Stimulated activated CD8-positive, alpha-beta memory T cell treated with anti-CD3 and anti-CD28 coated beads, Interleukin-4, amount 100 ng/mL, for 24 hours (primary cell): ENCODE measurements around the gene EXOG.

Experiments used
- DNase-seq: peaks from one replicate; pipeline ENCODE4 v3.0.0-alpha.2; 2020; ENCODE audit warnings: low read depth

EXOG gene

GRCh38 chr3:38473229-38473628, 22.9 kb upstream of the EXOG start:
- no peak for DNase-seq

DNA sequence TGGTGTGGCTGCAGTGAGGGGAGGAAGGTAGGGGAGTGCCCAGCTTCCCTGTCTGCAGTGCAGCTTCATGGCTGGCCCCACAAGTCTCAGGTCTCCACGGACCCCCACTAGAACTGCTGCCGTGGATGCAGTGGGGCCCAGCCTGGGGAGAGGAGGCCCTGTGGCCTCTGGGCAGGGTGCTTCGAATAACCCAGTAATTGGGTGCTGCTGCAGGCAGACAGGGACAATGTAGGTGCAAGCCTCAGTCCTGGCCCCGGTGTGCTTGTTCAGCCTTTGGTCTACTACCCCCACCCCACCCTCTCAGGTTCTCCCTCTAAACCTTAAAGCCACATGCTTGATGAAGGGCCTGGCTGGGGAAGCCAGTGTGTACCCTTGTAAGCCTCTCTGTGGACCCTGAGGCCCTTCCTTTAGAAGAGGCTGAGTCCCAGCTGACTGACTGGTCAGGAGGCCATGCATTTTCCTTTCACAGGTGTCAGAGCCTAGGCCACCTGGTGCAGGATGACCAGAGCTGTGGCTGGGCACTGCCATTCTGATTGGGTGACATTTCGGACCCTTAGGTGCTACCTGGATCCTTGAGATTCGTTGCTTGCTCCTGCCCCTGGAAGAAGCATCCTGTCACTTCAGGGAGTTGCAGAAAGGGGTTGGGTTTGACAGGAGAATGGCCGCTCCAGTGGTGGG, 21.1 kb upstream of the EXOG start:
- DNase-seq, result no peak

- no peak for DNase-seq
Observed at GRCh38 chr3:38475716-38476115, 20.4 kb upstream of the EXOG start.

DNA sequence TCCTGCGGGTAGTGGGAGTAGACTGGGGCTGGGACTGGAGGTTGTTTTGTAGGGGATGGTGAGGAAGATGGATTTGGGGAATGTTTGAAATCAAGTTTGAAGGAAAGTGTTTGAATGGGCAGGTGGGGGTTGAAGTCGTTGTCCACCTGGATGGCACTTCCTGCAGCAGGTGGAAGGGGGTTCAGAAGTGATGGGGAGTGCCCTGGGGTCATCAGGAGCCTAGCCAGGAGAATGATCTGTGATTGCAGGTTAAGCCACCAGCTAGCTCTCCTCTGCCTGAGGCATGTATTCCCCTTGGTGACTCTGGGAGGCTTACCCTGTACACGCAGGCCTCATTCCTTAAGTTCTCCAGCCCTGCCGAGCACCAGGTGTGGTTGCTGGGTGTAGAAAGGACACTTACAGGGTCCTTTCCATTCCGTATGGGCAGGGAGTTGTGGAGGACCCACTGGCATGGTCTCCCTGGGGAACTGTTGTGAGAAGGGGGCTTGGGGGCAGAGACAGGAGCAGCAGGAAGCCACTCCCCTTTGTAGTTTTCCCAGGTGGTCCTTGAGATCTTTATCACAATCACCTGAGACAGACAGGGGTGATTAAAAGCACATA, 19.9 kb upstream of the EXOG start:
- DNase-seq, result no peak

GRCh38 chr3:38477057-38477820, 18.9 kb upstream of the EXOG start:
- no peak for DNase-seq

GRCh38 chr3:38477839-38478450, 18.2 kb upstream of the EXOG start:
- no peak for DNase-seq

DNA sequence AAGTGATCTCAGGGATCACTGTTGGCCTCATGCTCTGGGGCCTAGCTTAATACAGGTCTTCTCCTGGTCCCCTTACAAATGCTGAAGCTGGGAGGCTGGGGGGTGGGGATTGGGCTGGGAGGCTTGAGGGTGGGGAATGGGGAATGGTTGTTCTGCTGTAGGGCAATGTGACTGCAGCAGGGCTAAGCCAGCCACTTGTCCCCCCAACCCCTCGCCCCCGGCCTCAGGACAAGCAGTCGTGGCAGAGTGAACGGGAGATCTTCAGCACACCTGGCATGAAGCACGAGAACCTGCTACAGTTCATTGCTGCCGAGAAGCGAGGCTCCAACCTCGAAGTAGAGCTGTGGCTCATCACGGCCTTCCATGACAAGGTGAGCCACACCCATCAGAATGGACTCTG, 17.2 kb upstream of the EXOG start:
- no peak for DNase-seq

GRCh38 chr3:38479431-38480092, 16.6 kb upstream of the EXOG start:
- no peak for DNase-seq

DNA sequence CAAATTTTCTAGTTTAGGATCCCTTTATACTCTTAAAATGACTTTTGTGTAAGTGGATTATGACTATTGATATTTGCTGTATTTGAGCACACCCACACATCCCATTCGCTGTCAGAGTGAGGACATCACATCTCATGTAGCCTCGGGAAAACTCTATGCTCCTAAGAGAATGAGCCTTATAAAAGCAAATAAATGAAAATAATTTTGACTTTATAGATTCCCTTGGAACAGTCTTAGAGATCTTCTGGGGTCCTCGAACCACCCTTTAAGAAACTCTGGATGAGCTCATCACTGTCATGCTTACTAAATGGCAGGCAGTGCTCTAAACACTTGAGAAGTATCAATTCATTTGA, 16.1 kb upstream of the EXOG start:
- no peak for DNase-seq

- no peak for DNase-seq
Observed at GRCh38 chr3:38480930-38481329, 15.2 kb upstream of the EXOG start.

GRCh38 chr3:38482951-38483350, 13.2 kb upstream of the EXOG start:
- no peak for DNase-seq

GRCh38 chr3:38487323-38487722, 8.8 kb upstream of the EXOG start:
- no peak for DNase-seq

DNA sequence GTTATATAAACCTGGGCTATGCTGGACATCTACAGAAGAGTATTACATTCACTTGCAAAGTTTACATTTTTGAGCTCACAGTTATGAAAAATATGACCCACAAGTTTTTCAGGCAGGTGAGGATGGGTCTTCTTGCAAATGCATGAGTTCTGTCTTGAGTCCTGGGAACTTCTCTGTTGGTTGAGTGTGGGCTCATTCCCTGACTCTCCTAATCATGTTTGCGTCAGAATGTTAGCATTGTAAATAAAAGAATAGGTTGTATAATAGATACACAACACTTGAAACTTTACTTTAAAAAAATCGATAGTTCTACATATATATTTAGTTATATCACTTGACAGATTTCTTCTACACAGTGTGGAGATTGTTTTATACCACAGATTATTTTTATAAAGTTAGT, 7.2 kb upstream of the EXOG start:
- no peak for DNase-seq

- DNase-seq, result no peak
Observed at GRCh38 chr3:38489766-38490165, 6.4 kb upstream of the EXOG start.

GRCh38 chr3:38490281-38491030, 5.7 kb upstream of the EXOG start:
- no peak for DNase-seq

DNA sequence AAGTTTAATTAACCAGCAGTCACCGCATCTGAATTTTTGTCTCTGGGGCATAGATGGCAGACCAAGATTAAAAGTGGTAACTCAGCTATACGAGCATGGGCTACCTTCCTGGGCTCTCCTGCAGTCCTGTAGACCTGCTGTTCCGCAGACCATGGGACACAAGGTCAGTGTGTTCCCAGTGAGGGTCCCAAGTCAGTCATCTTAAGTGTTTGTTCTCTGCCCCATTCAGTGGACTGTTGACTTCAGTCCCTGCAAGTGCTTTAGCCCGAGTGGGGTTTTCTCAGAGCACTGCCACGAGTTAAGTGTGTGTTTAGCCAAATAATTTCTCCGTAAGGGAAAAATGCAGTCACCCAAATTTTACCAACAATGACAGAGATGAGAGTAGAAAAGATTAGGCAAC, 4.9 kb upstream of the EXOG start:
- DNase-seq, result no peak

- DNase-seq, result no peak
Observed at GRCh38 chr3:38493031-38493430, 3.1 kb upstream of the EXOG start.

- no peak for DNase-seq
Observed at GRCh38 chr3:38497031-38497430, 891 bp downstream of the EXOG start.

DNA sequence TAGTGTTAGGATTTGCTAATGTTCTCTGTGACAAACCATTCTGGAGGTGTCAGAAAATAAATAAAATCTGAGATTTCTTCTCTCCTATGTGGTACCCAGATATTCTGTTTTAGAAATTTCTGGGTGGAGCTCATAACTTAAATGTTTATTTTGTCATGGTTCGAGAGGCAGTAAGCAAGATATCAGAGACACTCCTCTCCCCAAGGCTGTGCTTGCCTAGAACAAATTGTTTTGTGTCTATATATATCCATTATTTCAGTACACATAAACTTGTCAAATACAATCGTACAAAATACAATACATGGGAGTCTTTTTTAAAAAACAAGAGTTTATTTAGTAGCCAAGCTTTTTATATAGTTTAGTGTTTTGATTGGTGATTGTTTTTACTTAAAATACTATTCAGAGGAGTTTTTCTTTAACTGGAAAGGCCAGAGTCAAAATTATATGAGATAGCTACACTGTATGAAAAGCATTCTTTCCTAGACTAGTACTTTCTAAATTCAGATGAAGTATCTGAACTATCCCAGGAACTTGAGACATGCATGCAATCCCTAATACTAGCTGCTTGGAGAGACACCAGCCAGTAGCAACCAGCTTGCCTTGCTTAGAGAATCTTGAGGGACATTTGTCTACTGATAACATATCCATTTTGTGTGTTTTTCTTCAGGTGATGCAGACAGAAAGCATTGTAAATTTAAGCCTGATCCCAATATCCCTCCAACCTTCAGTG, 4.7 kb downstream of the EXOG start:
- no peak for DNase-seq

DNA sequence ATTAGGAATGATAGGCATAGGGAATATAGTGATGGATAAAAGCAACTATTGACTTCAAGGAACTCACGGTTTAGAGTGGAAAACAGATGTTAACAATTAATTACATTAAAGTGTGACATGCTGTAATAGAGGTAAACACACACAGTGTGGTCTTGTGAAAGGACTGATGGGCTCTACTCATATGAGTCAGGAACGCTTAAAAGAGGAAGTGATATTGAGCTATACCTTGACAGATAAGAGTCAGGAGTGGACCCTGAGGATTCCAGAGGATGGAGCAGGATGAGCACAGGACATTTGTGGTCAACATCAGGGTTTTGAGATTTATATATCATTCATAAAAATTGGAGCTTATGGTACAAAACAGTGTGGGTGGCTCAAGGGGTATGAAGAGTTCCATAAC, 11.0 kb downstream of the EXOG start:
- no peak for DNase-seq

DNA sequence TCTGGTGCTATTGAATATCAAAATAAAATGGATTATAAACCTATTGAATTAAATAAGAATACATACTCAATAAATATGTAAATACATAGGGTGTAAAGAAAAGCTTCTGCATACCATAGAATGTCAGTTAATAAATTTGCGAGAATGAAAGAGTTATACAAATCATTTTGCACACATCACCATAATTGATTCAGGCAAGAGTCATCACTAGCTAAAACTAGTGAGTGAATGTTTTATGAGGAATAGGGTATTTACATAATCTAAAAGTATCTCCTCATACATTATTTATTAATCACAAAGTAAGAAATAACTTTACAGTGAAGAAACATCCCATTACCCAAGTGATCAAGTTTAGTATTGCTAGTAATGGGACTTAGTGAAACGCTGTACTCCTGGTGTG, 13.6 kb downstream of the EXOG start:
- no peak for DNase-seq
